Endothelial cell of umbilical vein (primary cell): ENCODE results near the gene CILP2. TPM values are rescaled to one million over a fixed set of nuclear protein-coding genes. Genes with fewer than 3 reads are reported as not detected.

ENCODE experiments used
- BruUV-seq: library from RNA; stranded (reverse); fragments of 400-500 nt; replicated peaks from 2 replicates; lab custom pipeline; 2021; lab: Mats Ljungman, UMichigan
- CTCF ChIA-PET: fragments of 300-600, 350-600 bp; sonication (Branson Sonifier 250); formaldehyde crosslinking; loops from one replicate; lab custom pipeline; 2021; ENCODE audit warnings: antibody characterized with exemption, inconsistent platforms; lab: Charles Lee
- POLR2A ChIA-PET: fragments of 300-600, 350-600 bp; sonication (Branson Sonifier 250); formaldehyde crosslinking; loops from one replicate; lab custom pipeline; 2021; ENCODE audit warnings: antibody characterized with exemption, inconsistent platforms; lab: Charles Lee
- DNase-seq: peaks from one replicate; pipeline ENCODE4 v3.0.0-alpha.2; 2011; ENCODE audit warnings: low read depth, low spot score
- FAIRE-seq: peaks from 2 replicates; lab custom pipeline; 2011; peaks lifted over from hg19 to GRCh38; lab: Jason Lieb, UNC
- H2AFZ ChIP-seq: 2 replicates; pipeline ENCODE4 v1.6.0; 2012; ENCODE audit warnings: low read depth, low read length, control low read depth, inconsistent platforms
- H3K27ac ChIP-seq: 2 replicates; pipeline ENCODE4 v1.5.1; 2011; ENCODE audit warnings: low read depth, mild to moderate bottlenecking, control low read depth, low read length, moderate library complexity; ENCODE audit not compliant: insufficient read depth
- H3K27me3 ChIP-seq, 2 experiments: 2 replicates each; pipeline versions ENCODE4 v1.6.0 to v1.6.1; 2011; ENCODE audit warnings: low read length in 2 of 2, mixed read lengths in 1 of 2; ENCODE audit not compliant: control insufficient read depth in 2 of 2, insufficient read depth in 2 of 2
- H3K36me3 ChIP-seq, 2 experiments: 2 replicates in 1 of 2; 3 replicates in 1 of 2; pipeline ENCODE4 v1.5.1; 2011; ENCODE audit warnings: low read length in 2 of 2, mild to moderate bottlenecking in 1 of 2, moderate library complexity in 1 of 2; ENCODE audit not compliant: control insufficient read depth in 2 of 2, insufficient read depth in 2 of 2; ENCODE audit errors: extremely low read depth in 1 of 2
- H3K4me1 ChIP-seq: 3 replicates; pipeline ENCODE4 v1.5.1; 2011; ENCODE audit warnings: mild to moderate bottlenecking, low read length; ENCODE audit not compliant: control insufficient read depth, insufficient read depth; ENCODE audit errors: extremely low read depth
- H3K4me2 ChIP-seq: 2 replicates; pipeline ENCODE4 v1.6.1; 2011; ENCODE audit warnings: low read length, control low read depth, mixed read lengths; ENCODE audit not compliant: insufficient read depth
- H3K4me3 ChIP-seq, 3 experiments: fragments of 200-600 bp in 1 of 3; sonication (generic), shearing (Covaris generic) in 1 of 3; replicated peaks in 1 of 3; 2 replicates each; pipeline ENCODE4 v1.5.1; 2011 to 2016; ENCODE audit warnings: control low read depth in 3 of 3, low read length in 3 of 3, mild to moderate bottlenecking in 2 of 3, inconsistent platforms in 1 of 3, low read depth in 1 of 3, moderate library complexity in 1 of 3; ENCODE audit not compliant: insufficient read depth in 1 of 3
- H3K79me2 ChIP-seq: 2 replicates; pipeline ENCODE4 v1.6.0; 2012; ENCODE audit warnings: low read length, inconsistent platforms; ENCODE audit not compliant: control insufficient read depth, insufficient read depth
- H3K9ac ChIP-seq: replicated peaks from 2 replicates; pipeline ENCODE3; 2011; ENCODE audit warnings: low read length, control low read depth; ENCODE audit not compliant: insufficient read depth; ENCODE audit errors: extremely low read depth
- H3K9me1 ChIP-seq: replicated peaks from 3 replicates; pipeline ENCODE4 v1.6.0; 2011; ENCODE audit warnings: mild to moderate bottlenecking, low read length; ENCODE audit not compliant: control insufficient read depth, insufficient read depth; ENCODE audit errors: extremely low read depth
- H3K9me3 ChIP-seq: replicated peaks from 2 replicates; pipeline ENCODE4 v1.5.1; 2012; ENCODE audit warnings: low read length, inconsistent platforms; ENCODE audit not compliant: control insufficient read depth, insufficient read depth
- H4K20me1 ChIP-seq: replicated peaks from 2 replicates; pipeline ENCODE3; 2011; ENCODE audit warnings: mild to moderate bottlenecking, low read length; ENCODE audit not compliant: control insufficient read depth, insufficient read depth; ENCODE audit errors: extremely low read depth
- CTCF ChIP-seq, 2 donors: IDR thresholded peaks; 1 replicate in 1 of 2; 2 replicates in 1 of 2; pipeline ENCODE4 v1.5.1; 2011; ENCODE audit warnings: low read length in 2 of 2, mild to moderate bottlenecking in 2 of 2, moderate library complexity in 2 of 2, control low read depth in 1 of 2, inconsistent platforms in 1 of 2, low read depth in 1 of 2; ENCODE audit not compliant: insufficient read depth in 1 of 2; ENCODE audit errors: extremely low read depth in 1 of 2
- EZH2 ChIP-seq: IDR thresholded peaks from 2 replicates; pipeline ENCODE4 v1.6.1; 2012; ENCODE audit warnings: borderline replicate concordance, low read depth, mild to moderate bottlenecking, moderate library complexity, low read length, inconsistent platforms; ENCODE audit not compliant: severe bottlenecking
- FOS ChIP-seq: IDR thresholded peaks from 2 replicates; pipeline ENCODE4 v1.6.1; 2011; ENCODE audit warnings: mild to moderate bottlenecking, low read length, moderate library complexity, borderline replicate concordance; ENCODE audit not compliant: insufficient read depth
- GATA2 ChIP-seq: IDR thresholded peaks from 2 replicates; pipeline ENCODE4 v1.7.0; 2011; ENCODE audit warnings: low read depth, mild to moderate bottlenecking, moderate library complexity, mixed read lengths, low read length; ENCODE audit not compliant: insufficient read length, insufficient read depth
- JUN ChIP-seq: IDR thresholded peaks from 2 replicates; pipeline ENCODE4 v1.6.1; 2011; ENCODE audit warnings: borderline replicate concordance, low read depth; ENCODE audit not compliant: insufficient read length, insufficient read depth
- MYC ChIP-seq: IDR thresholded peaks from one replicate; pipeline ENCODE4 v1.6.1; 2011; ENCODE audit warnings: mild to moderate bottlenecking, low read depth, low read length
- POLR2A ChIP-seq: IDR thresholded peaks from 2 replicates; pipeline ENCODE4 v1.6.1; 2012; ENCODE audit warnings: low read depth, mild to moderate bottlenecking, control low read depth, low read length
- POLR2AphosphoS5 ChIP-seq: IDR thresholded peaks from 2 replicates; pipeline ENCODE4 v1.6.1; 2012; ENCODE audit warnings: low read depth, mild to moderate bottlenecking, control low read depth, low read length, moderate library complexity; ENCODE audit not compliant: insufficient read depth
- dilution Hi-C: fragments of 300-500 bp; cut with MboI; formaldehyde crosslinking; loops from one replicate; pipeline ENCODE4 v1.15.0; 2019; ENCODE audit warnings: low sequenced_read_pairs; ENCODE audit not compliant: extremely low pct_ligation_motif_present
- intact Hi-C: fragments of 100-400 bp; cut with micrococcal nuclease; formaldehyde crosslinking; loops from one replicate; pipeline ENCODE4 v1.10.0; 2022
- polyA plus RNA-seq, 4 experiments: library from polyadenylated mRNA; depleted of rRNA in 3 of 4; stranded (reverse) in 3 of 4; unstranded in 1 of 4; fragments of >200 nt; gene quantifications; 2 replicates each; pipeline versions ENCODE4 v1.2.1 to v1.2.3, GENCODE V29; 2011 to 2012; ENCODE audit warnings: missing spikeins in 1 of 4
- total RNA-seq: library from RNA; stranded (reverse); gene quantifications from 2 replicates; pipeline ENCODE4 v1.2.3, GENCODE V29; 2021
- TF ChIP-seq, protein P1 (sequence below): IDR thresholded peaks from 2 replicates; pipeline ENCODE4 v1.6.1; 2011; ENCODE audit not compliant: insufficient read depth, insufficient read length

Gene CILP2
- total and polyA plus RNA-seq, 2 donors (not counting 3 experiments of a cell fraction or from before 2014, with no cell fraction given), result 0.01 TPM; not detected in 1

DNA sequence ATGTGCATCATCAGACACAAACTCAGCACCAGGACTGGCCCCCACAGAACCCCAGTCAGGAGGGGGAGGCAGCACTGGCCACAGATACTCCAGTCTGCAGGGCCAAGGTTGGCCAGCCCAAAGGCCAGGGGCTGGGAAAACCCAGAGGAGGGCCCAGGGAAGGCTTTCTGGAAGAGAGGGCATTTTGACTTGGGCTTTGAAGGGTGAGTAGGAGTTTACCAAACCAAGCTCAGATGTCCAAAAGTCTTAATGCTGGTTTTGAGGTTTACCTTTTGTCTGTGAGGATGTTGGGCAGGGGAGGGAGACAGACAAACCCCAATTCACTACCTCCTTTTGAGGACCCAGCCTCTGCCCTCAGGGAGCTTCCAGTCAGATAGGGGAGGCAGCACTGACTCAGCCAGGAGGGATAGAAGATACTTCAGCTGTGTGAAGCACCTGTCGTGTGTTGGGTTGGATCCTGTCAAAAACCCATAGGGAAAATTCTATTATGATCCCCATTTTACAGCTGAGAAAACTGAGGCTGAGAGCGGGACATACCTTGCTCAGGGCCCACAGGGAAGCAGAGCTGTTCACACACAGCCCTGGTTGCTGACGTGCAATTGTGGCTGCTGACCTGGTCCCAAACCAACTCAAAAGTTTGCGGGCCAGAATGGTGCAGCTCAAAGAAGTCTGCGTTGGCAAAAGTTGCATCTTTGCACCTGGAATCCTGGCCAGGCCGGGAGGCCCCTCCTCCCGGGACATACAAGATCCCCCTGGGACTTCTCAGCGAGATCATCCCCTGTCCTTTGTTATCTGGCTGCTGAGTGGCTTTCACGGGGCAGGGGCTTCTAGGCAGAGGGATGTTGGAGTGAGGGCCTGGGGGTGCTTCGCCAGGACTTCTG, 13.1 kb downstream of the CILP2 start:
- Histone ChIP-seq H3K9me1 (no peaks in the 10 kb centered on the region), H3K4me1 (no peaks in the 10 kb centered on the region), H3K36me3 (no peaks in the 10 kb centered on the region), H3K9ac (no peak overlapping the region), H3K79me2 (no peaks in the 10 kb centered on the region), H4K20me1 (no peaks in the 10 kb centered on the region), H3K4me3 (no peak overlapping the region), H3K4me2 (no peak overlapping the region), H3K27me3 (no peaks in the 10 kb centered on the region), H2AFZ (no peak overlapping the region), H3K9me3 (no peaks in the 10 kb centered on the region), H3K27ac (no peak overlapping the region)
- intact Hi-C loops (loop anchor here (5.0 kb wide), 1 partner anchor 91 kb away; the partner anchor contains the start of gene GMIP), dilution Hi-C loops (no loop called here)
- FAIRE-seq, result no peak
- no TSS peak for BruUV-seq
- POLR2A ChIA-PET, result no interaction called here
- no peak for DNase-seq
- TF ChIP-seq POLR2A (no peak), FOS (no peak), POLR2AphosphoS5 (no peak), MYC (no peak), JUN (no peak)
- CTCF ChIA-PET, result interaction anchor here (1.1 to 3.2 kb wide), 3 partner anchors 10 to 51 kb away, joined by 3 to 44 read pairs (median 4); partner anchors contain the start of gene YJEFN3

- no TSS peak for BruUV-seq
- intact Hi-C loops (loop anchor here (5.0 kb wide), 1 partner anchor 90 kb away; the partner anchor contains the start of gene GMIP), dilution Hi-C loops (no loop called here)
- Histone ChIP-seq H3K9me3 (no peaks in the 10 kb centered on the region), H3K4me1 (no peaks in the 10 kb centered on the region), H3K27ac (no peak overlapping the region), H3K27me3 (no peaks in the 10 kb centered on the region), H3K79me2 (no peaks in the 10 kb centered on the region), H2AFZ (no peak overlapping the region), H3K9ac (no peak overlapping the region), H3K4me3 (no peak overlapping the region), H3K9me1 (no peaks in the 10 kb centered on the region), H3K36me3 (no peaks in the 10 kb centered on the region), H4K20me1 (no peaks in the 10 kb centered on the region), H3K4me2 (no peak overlapping the region)
- no peak for DNase-seq
- no peak for FAIRE-seq
- no peak for TF ChIP-seq CTCF (IDR thresholded peaks at IDR 0.05; ENCODE audit: extremely low read depth in 1 of 2, insufficient read depth in 1 of 2, low read depth in 1 of 2, low read length in 2 of 2)
- no peak for TF ChIP-seq JUN
- no peak for TF ChIP-seq EZH2
- TF ChIP-seq FOS, result no peak
- TF ChIP-seq POLR2AphosphoS5, result no peak
- TF ChIP-seq, protein P1, sequence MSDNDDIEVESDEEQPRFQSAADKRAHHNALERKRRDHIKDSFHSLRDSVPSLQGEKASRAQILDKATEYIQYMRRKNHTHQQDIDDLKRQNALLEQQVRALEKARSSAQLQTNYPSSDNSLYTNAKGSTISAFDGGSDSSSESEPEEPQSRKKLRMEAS, result no peak
- TF ChIP-seq MYC, result no peak
- TF ChIP-seq GATA2, result no peak
- no peak for TF ChIP-seq POLR2A
- POLR2A ChIA-PET, result no interaction called here
- CTCF ChIA-PET, result interaction anchor here (1.1 to 3.2 kb wide), 4 partner anchors 11 to 79 kb away, joined by 3 to 44 read pairs (median 4); partner anchors contain the start of gene YJEFN3
Measured at GRCh38 chr19:19551853-19552192, 13.8 kb downstream of the CILP2 start.
